Testis (tissue), 2 donors: ENCODE results near the gene OR8A1.

Experiments
- POLR2A ChIP-seq: fragments of 450-650 bp; IDR thresholded peaks from one replicate; pipeline ENCODE4 v1.6.1; 2017; ENCODE audit warnings: antibody characterized with exemption, mild to moderate bottlenecking, moderate library complexity
- TF ChIP-seq, protein P1 (sequence below), 3 experiments: fragments of 450-650 bp in 2 of 3; fragments of 200-600 bp in 1 of 3; sonication (generic) in 1 of 3; IDR thresholded peaks; one replicate each; pipeline ENCODE4 v1.5.1; 2016 to 2019; ENCODE audit warnings: antibody characterized with exemption in 3 of 3, mild to moderate bottlenecking in 2 of 3, moderate library complexity in 1 of 3

DNA sequence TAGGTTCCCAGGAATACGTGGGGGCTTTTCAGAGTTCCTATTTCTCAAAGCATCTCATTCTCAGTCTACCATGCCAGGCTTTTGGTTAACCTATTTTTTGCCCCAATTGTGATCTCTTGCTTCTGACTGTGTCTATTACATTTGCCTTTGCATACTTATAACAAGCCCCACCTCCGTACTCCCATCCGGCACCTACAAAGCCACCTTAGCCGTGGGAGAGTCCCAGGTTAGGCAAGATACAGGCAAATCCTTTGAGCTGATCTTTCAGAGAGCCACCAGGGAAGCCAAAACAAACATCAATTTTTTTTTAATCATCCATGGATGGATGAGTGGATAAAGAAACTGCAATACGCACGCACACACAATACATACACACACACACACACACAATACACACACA is 22.8 kb downstream of the OR8A1 start:
- TF ChIP-seq, protein P1, sequence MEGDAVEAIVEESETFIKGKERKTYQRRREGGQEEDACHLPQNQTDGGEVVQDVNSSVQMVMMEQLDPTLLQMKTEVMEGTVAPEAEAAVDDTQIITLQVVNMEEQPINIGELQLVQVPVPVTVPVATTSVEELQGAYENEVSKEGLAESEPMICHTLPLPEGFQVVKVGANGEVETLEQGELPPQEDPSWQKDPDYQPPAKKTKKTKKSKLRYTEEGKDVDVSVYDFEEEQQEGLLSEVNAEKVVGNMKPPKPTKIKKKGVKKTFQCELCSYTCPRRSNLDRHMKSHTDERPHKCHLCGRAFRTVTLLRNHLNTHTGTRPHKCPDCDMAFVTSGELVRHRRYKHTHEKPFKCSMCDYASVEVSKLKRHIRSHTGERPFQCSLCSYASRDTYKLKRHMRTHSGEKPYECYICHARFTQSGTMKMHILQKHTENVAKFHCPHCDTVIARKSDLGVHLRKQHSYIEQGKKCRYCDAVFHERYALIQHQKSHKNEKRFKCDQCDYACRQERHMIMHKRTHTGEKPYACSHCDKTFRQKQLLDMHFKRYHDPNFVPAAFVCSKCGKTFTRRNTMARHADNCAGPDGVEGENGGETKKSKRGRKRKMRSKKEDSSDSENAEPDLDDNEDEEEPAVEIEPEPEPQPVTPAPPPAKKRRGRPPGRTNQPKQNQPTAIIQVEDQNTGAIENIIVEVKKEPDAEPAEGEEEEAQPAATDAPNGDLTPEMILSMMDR (IDR thresholded peaks at IDR 0.05): no peak
- no peak for TF ChIP-seq POLR2A
